NCI-H446 (cell line): ENCODE data around the gene SLC45A3.
A peak's percentile ranks its signal among the peaks of the same experiment; 100 is the strongest.
"Not testable (repeated sequence)": the region's sequence is repeated elsewhere in the genome, so short reads cannot be mapped to it uniquely, and the experiment has no call there.

Experiments used
- DNase-seq, 2 experiments: peaks; one replicate each; lab custom pipeline; 2025; lab: John Stamatoyannopoulos, UW

SLC45A3 gene

GRCh38 chr1:205680073-205680851 lies at the start of gene SLC45A3:
SLC45A3 (minus strand) TSS chr1:205680509; CDS start chr1:205664656, 15,853 bp downstream.
- DNase-seq, result peak; percentile 12 to 36

GRCh38 chr1:205726619-205727125 lies 46.4 kb upstream of the SLC45A3 start:
- no peak for DNase-seq

GRCh38 chr1:205725514-205725913 lies 45.2 kb upstream of the SLC45A3 start:
- no peak for DNase-seq

- DNase-seq, result not testable (repeated sequence)
Measured at GRCh38 chr1:205720740-205721139, 40.4 kb upstream of the SLC45A3 start.

GRCh38 chr1:205719762-205720161 lies 39.5 kb upstream of the SLC45A3 start:
- DNase-seq, result no peak

- DNase-seq, result no peak
Measured at GRCh38 chr1:205719015-205719414, 38.7 kb upstream of the SLC45A3 start.

- DNase-seq, result no peak
Measured at GRCh38 chr1:205716371-205717132, 36.2 kb upstream of the SLC45A3 start.

GRCh38 chr1:205715628-205716027 lies 35.3 kb upstream of the SLC45A3 start:
- DNase-seq, result no peak

- DNase-seq, result no peak
Measured at GRCh38 chr1:205714906-205715246, 34.6 kb upstream of the SLC45A3 start.

GRCh38 chr1:205714190-205714905 lies 34.0 kb upstream of the SLC45A3 start:
- peak in 1 of 2 experiments; percentile 14 for DNase-seq

GRCh38 chr1:205711105-205712048 lies 31.1 kb upstream of the SLC45A3 start:
- peak; percentile 74 to 79 for DNase-seq

GRCh38 chr1:205710201-205711062 lies 30.1 kb upstream of the SLC45A3 start:
- DNase-seq, result no peak

GRCh38 chr1:205709640-205710039 lies 29.3 kb upstream of the SLC45A3 start:
- DNase-seq, result no peak

GRCh38 chr1:205709059-205709398 lies 28.7 kb upstream of the SLC45A3 start:
- DNase-seq, result no peak

GRCh38 chr1:205706601-205707502 lies 26.5 kb upstream of the SLC45A3 start:
- no peak for DNase-seq

GRCh38 chr1:205704903-205705302 lies 24.6 kb upstream of the SLC45A3 start:
- DNase-seq, result no peak

GRCh38 chr1:205703072-205703471 lies 22.8 kb upstream of the SLC45A3 start:
- DNase-seq, result no peak

GRCh38 chr1:205701891-205702290 lies 21.6 kb upstream of the SLC45A3 start:
- no peak for DNase-seq

- DNase-seq, result no peak
Measured at GRCh38 chr1:205701420-205701819, 21.1 kb upstream of the SLC45A3 start.
